Endodermal cell (in vitro differentiated cells): Measurements from ENCODE around the gene DEFB108B. TPM values are rescaled to one million over a fixed set of nuclear protein-coding genes. Genes with fewer than 3 reads are reported as not detected.
"Not testable (repeated sequence)": the region's sequence is repeated elsewhere in the genome, so short reads cannot be mapped to it uniquely, and the experiment has no call there.

Experiments
- DNase-seq: peaks from one replicate; pipeline ENCODE4 v3.0.0-alpha.2; 2017
- H3K27ac ChIP-seq: 2 replicates; pipeline ENCODE4 v1.5.1; 2013; ENCODE audit warnings: mild to moderate bottlenecking, low read depth, low read length, moderate library complexity
- H3K27me3 ChIP-seq: 2 replicates; pipeline ENCODE4 v1.6.1; 2013; ENCODE audit warnings: mild to moderate bottlenecking, low read length, moderate library complexity; ENCODE audit not compliant: insufficient read depth, control insufficient read depth, poor library complexity, severe bottlenecking
- H3K36me3 ChIP-seq: 2 replicates; pipeline ENCODE4 v1.7.0; 2013; ENCODE audit warnings: mild to moderate bottlenecking, low read length, moderate library complexity; ENCODE audit not compliant: control insufficient read depth, insufficient read depth
- H3K4me1 ChIP-seq: one replicate; pipeline ENCODE4 v1.7.0; 2013; ENCODE audit warnings: low read length; ENCODE audit not compliant: control insufficient read depth, insufficient read depth
- H3K4me3 ChIP-seq: 2 replicates; pipeline ENCODE4 v1.5.1; 2013; ENCODE audit warnings: mild to moderate bottlenecking, low read length, moderate library complexity
- H3K9ac ChIP-seq: 2 replicates; pipeline ENCODE4 v1.6.1; 2013; ENCODE audit warnings: mild to moderate bottlenecking, low read length, moderate library complexity; ENCODE audit not compliant: poor library complexity, severe bottlenecking; ENCODE audit errors: extremely low read depth
- H3K9me3 ChIP-seq: 2 replicates; pipeline ENCODE4 v1.6.1; 2013; ENCODE audit warnings: mild to moderate bottlenecking, low read length, moderate library complexity; ENCODE audit not compliant: control insufficient read depth
- H3K27ac Mint-ChIP-seq: 2 replicates; pipeline ENCODE4 v1.8.0; 2020; ENCODE audit warnings: mixed read lengths
- H3K27me3 Mint-ChIP-seq: 2 replicates; pipeline ENCODE4 v1.8.0; 2021; ENCODE audit warnings: mild to moderate bottlenecking, mixed read lengths; ENCODE audit not compliant: insufficient read depth
- H3K36me3 Mint-ChIP-seq: 2 replicates; pipeline ENCODE4 v1.8.0; 2020; ENCODE audit warnings: low read depth, mixed read lengths
- H3K4me1 Mint-ChIP-seq: 2 replicates; pipeline ENCODE4 v1.8.0; 2020; ENCODE audit warnings: mixed read lengths
- H3K4me3 Mint-ChIP-seq: 2 replicates; pipeline ENCODE4 v1.8.0; 2020; ENCODE audit warnings: mild to moderate bottlenecking, moderate library complexity, mixed read lengths
- H3K9me3 Mint-ChIP-seq: 2 replicates; pipeline ENCODE4 v1.8.0; 2020; ENCODE audit warnings: mild to moderate bottlenecking, mixed read lengths
- WGBS, 2 experiments: methylation state at CpG; one replicate each; pipeline versions ENCODE4 v1.1.5 to v1.1.7; 2013; ENCODE audit warnings: missing lambda C conversion rate in 2 of 2, mixed read lengths in 1 of 2; ENCODE audit not compliant: insufficient coverage in 1 of 2, insufficient read length in 1 of 2; 5-methylcytosine and 5-hydroxymethylcytosine counted together
- total RNA-seq, 2 donors: library from RNA; stranded (reverse); fragmentation: NEBNext Ultra II Directional in 1 of 2; extraction: Animal tissue kit (Norgen Biotek cat#: 25700) in 1 of 2; gene quantifications; 2 replicates in 1 of 2; 3 replicates in 1 of 2; pipeline ENCODE4 v1.2.1, GENCODE V29; 2021
- TF ChIP-seq, protein P1 (sequence below): fragments of 200-600 bp; sonication (generic); conservative IDR thresholded peaks from 2 replicates; pipeline ENCODE4 v1.5.0; 2021; ENCODE audit warnings: antibody characterized with exemption, mild to moderate bottlenecking

DEFB108B gene
- total RNA-seq, 2 donors from 2014 or later: not detected

DNA sequence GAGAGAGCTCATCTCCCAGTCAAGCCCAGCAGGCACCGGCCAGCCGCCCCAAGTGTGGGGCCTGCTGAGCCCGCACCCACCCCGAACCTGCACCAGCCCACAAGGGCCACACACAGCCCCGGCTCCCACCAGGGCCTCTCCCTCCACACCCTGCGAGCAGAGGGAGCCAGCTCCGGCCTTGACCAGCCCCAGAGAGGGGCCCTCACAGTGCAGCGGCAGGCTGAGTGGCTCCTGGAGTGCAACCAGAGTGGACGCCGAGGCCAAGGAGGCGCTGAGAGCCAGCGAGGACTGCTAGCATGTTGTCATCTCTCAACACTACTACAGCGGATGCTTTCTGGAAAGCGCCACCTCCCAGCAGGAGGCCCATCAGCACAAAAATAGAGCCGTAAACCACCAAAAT, 10.9 kb downstream of the DEFB108B start:
- no peaks in the 10 kb centered on the region for H3K27me3 ChIP-seq
- Mint-ChIP-seq H3K9me3 (peaks cover 6% of the 10 kb centered on the region), H3K4me1 (peaks cover 13% of the 10 kb centered on the region), H3K4me3 (no peak overlapping the region), H3K27me3 (no peaks in the 10 kb centered on the region), H3K27ac (no peak overlapping the region), H3K36me3 (no peaks in the 10 kb centered on the region)
- no peak overlapping the region for H3K9ac ChIP-seq
- WGBS, 2 experiments: 72% methylated on average over 15 of the region's 15 CpGs; no CpG with 5 or more reads in 1 of the 2 experiments
- H3K4me1 ChIP-seq: no peaks in the 10 kb centered on the region
- peak; percentile 82 for DNase-seq
- H3K36me3 ChIP-seq: no peaks in the 10 kb centered on the region
- H3K27ac ChIP-seq: no peak overlapping the region
- H3K4me3 ChIP-seq: no peak overlapping the region
- TF ChIP-seq, protein P1, sequence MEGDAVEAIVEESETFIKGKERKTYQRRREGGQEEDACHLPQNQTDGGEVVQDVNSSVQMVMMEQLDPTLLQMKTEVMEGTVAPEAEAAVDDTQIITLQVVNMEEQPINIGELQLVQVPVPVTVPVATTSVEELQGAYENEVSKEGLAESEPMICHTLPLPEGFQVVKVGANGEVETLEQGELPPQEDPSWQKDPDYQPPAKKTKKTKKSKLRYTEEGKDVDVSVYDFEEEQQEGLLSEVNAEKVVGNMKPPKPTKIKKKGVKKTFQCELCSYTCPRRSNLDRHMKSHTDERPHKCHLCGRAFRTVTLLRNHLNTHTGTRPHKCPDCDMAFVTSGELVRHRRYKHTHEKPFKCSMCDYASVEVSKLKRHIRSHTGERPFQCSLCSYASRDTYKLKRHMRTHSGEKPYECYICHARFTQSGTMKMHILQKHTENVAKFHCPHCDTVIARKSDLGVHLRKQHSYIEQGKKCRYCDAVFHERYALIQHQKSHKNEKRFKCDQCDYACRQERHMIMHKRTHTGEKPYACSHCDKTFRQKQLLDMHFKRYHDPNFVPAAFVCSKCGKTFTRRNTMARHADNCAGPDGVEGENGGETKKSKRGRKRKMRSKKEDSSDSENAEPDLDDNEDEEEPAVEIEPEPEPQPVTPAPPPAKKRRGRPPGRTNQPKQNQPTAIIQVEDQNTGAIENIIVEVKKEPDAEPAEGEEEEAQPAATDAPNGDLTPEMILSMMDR: no peak
- no peaks in the 10 kb centered on the region for H3K9me3 ChIP-seq

DNA sequence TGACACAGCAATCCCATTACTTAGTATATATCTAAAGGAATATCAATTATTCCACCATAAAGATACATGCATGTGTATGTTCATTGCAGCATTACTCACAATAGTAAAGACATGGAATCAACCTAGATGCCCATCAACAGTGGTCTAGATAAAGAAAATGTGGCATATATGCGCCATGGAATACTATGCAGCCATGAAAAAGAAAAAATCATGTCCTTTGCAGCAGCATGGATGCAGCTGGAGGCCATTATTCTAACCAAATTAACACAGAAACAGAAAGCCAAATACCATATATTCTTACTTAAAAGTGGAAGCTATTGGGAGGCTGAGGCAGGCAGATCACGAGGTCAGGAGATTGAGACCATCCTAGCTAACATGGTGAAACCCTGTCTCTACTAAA, 20.9 kb downstream of the DEFB108B start:
- 100% methylated on average over 1 to 2 of the region's 2 CpGs for WGBS, 2 experiments

DNA sequence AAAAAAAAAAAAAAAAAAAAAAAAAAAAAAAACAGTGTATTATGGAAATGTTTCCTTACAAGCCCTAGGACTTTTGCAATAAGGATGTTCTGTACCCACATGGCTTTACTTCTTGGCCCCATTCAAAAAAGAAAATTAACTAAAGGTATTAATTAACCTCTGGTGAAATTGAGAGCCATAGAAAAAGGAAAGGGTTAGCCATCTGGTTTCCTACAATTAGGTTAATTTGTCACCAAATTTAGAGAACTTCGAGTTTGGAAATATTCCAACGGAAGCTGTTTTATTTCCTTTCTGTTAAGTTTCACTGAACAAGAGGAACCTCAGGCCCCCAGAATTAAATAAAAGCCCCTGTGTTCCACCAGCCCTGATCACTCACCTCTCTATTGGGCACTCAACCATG, 22.9 kb downstream of the DEFB108B start:
- not testable (repeated sequence) for H3K36me3 Mint-ChIP-seq, H3K9me3 ChIP-seq, H3K27ac ChIP-seq, H3K9me3 Mint-ChIP-seq, H3K4me3 Mint-ChIP-seq, H3K4me3 ChIP-seq, H3K27me3 ChIP-seq, H3K9ac ChIP-seq, H3K27ac Mint-ChIP-seq, H3K27me3 Mint-ChIP-seq, H3K36me3 ChIP-seq, H3K4me1 ChIP-seq, DNase-seq, H3K4me1 Mint-ChIP-seq
- 89 to 100% methylated on average over 1 to 2 of the region's 2 CpGs for WGBS, 2 experiments

More for the DNA sequence above, 20.9 kb downstream of the DEFB108B start:
- H3K27me3 ChIP-seq, H3K9me3 ChIP-seq, H3K36me3 Mint-ChIP-seq, H3K27ac Mint-ChIP-seq, H3K4me1 Mint-ChIP-seq, DNase-seq, H3K4me3 Mint-ChIP-seq, H3K4me1 ChIP-seq, H3K9ac ChIP-seq, H3K27me3 Mint-ChIP-seq, H3K9me3 Mint-ChIP-seq, H3K27ac ChIP-seq, H3K4me3 ChIP-seq, H3K36me3 ChIP-seq: not testable (repeated sequence)

GRCh38 chr11:71860835-71861234, 27.8 kb downstream of the DEFB108B start:
- not testable (repeated sequence) for H3K9ac ChIP-seq, H3K27ac Mint-ChIP-seq, H3K4me3 ChIP-seq, H3K27ac ChIP-seq, H3K4me1 ChIP-seq, H3K36me3 ChIP-seq, H3K9me3 Mint-ChIP-seq, H3K4me3 Mint-ChIP-seq, H3K9me3 ChIP-seq, H3K36me3 Mint-ChIP-seq, H3K27me3 ChIP-seq, DNase-seq, H3K27me3 Mint-ChIP-seq, H3K4me1 Mint-ChIP-seq
- 93% methylated on average over 2 of the region's 3 CpGs; no CpG with 5 or more reads in 1 of the 2 experiments for WGBS, 2 experiments
